ENCODE results near the gene ATP6V1F. TPM values are rescaled to one million over a fixed set of nuclear protein-coding genes. Genes with fewer than 3 reads are reported as not detected.

ATP6V1F gene
- total and polyA plus RNA-seq, 3 donors from 2014 or later: 133 to 414 (median 166) TPM

DNA sequence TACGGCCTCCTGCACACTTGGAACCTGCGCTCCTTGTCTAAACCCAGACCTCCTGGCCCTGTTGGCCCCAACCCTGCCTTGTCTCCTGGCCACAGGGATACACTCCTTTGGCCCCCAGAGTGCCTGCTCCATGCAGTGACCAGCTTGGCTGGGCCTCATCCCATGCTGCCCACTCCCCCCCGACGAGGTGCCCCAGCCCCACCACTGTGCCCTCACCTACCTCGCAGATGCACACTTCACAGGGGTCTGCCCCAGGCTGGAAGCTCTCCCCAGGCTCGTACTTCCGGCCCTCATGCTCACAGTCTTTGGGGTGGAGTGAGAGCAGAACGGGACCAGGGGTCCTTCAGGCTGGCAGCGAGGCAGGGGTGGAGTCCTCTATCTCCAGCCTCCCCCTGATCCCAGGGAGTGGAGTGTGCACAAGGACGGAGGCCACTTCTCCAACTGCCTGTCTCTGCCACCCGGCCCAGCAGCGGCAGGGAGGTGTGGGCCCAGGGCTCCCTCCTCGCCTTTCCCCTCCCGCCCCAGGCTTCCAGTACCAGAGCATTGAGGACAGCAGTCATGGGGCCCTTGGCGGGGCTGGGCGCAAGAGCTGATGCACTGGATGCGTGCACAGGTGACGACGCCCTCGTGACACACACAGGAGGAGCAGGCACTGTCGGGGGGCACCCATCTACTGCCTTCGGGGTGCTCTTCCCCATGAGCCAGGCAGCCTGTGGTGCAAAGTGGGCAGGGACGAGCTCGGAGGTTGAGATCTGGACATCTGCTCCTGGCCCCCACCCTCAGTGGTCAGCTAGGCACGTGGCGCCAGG is 22.1 kb downstream of the ATP6V1F start:
- H3K4me1 ChIP-seq: no peaks in the 10 kb centered on the region
- intact Hi-C loops (cut with DNase I; ENCODE audit: low total_unique reads): loop anchor here (10.0 kb wide), 1 partner anchor 270 kb away; no protein-coding TSS in a partner anchor
- WGBS, 2 donors: 86 to 88% methylated on average over 9 to 26 of the region's 26 CpGs
- H3K4me3 ChIP-seq: no peak overlapping the region
- H3K36me3 ChIP-seq (ENCODE audit: low read depth, missing control alignments): no peaks in the 10 kb centered on the region
- no peaks in the 10 kb centered on the region for H3K27me3 ChIP-seq
- DNase-seq: no peak
- H3K27ac ChIP-seq: no peak overlapping the region
- no peak for TF ChIP-seq POLR2A (IDR thresholded peaks at IDR 0.05)
- TF ChIP-seq, protein P1, sequence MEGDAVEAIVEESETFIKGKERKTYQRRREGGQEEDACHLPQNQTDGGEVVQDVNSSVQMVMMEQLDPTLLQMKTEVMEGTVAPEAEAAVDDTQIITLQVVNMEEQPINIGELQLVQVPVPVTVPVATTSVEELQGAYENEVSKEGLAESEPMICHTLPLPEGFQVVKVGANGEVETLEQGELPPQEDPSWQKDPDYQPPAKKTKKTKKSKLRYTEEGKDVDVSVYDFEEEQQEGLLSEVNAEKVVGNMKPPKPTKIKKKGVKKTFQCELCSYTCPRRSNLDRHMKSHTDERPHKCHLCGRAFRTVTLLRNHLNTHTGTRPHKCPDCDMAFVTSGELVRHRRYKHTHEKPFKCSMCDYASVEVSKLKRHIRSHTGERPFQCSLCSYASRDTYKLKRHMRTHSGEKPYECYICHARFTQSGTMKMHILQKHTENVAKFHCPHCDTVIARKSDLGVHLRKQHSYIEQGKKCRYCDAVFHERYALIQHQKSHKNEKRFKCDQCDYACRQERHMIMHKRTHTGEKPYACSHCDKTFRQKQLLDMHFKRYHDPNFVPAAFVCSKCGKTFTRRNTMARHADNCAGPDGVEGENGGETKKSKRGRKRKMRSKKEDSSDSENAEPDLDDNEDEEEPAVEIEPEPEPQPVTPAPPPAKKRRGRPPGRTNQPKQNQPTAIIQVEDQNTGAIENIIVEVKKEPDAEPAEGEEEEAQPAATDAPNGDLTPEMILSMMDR (IDR thresholded peaks at IDR 0.05): no peak
- H3K9me3 ChIP-seq: no peaks in the 10 kb centered on the region

DNA sequence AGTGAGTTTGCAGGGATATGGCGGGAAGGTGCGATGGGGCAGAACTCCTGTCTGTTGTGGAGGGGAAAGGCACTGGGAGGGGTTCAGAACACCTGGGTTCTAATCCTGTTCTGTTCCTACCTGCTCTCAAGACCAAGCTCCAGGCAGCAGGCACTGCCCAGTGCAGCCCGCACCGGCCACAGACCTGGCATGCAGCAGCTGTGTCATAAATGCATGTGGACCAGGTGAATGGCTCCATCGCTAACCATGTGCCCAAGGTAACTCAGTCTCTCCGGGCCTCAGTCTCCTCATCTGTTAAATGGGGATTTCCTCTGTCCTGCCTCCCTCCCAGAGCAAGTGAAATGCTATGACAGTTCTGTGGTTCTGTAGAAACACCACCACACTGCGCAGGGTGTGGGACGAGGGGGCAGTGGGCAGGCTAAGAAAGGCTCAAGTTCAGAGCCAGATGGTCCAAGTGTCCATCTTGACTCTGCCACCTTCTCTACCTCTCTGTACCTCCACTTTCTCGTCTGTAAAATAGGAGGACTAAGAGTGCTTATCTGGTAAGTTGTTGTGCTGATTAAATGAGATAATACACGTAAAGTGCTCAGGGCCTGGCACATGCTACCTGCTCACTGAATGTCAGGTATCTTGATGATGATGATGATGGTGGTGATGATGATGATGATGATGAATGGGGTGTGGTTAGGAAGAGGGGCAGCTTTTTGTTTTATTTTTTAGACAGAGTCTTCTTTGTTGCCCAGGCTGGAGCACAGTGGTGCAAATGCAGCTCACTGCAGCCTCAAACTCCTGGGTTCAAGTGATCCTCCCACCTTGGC is 22.9 kb downstream of the ATP6V1F start:
- DNase-seq: no peak
- TF ChIP-seq POLR2A (IDR thresholded peaks at IDR 0.05): no peak
- TF ChIP-seq, protein P1 (IDR thresholded peaks at IDR 0.05): no peak
- 90 to 92% methylated on average over 5 to 10 of the region's 10 CpGs for WGBS, 2 donors

DNA sequence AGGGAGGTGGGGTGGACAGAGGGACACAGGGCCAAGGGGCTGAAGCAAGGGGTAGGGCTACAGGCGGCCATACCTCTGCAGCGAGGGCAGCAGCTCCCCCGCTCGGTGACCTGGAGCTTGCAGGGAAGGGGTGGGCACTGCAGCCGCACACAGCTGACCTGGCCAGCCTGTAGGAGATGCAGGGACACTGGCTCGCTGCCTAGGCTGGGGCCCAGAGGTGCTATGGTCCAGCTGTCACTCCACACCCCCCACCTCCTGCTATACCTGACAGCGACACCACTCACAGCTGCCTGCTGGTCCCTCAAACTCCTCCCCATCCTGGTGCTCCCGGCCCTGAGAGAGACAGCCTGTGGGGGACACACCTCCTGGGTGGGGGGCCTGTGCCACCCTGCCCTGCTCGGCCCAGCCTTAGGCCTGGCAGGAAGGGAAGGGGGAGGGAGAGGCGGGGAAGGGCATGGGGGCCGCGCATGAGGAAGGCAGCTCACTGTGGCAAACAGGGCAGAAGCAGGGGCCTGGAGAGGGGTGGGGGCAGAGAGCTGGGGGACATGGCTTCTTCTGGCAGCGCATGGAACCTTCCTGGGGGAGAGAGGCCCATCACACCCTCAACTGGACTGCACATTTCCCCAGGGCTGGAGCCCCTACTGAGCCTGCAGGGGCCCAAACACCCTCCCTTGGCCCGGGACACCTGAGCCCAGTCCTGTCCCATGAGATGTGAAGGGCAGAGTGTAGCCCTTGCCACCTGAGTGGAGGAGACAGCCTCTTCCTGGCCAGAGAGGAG is 23.9 kb downstream of the ATP6V1F start:
- intact Hi-C loops (cut with DNase I; ENCODE audit: low total_unique reads): loop anchor here (10.0 kb wide), 1 partner anchor 272 kb away; no protein-coding TSS in a partner anchor
- H3K27me3 ChIP-seq: no peaks in the 10 kb centered on the region
- WGBS, 2 donors: 69 to 74% methylated on average over 7 to 12 of the region's 14 CpGs

More for the DNA sequence above, 22.9 kb downstream of the ATP6V1F start:
- intact Hi-C loops (cut with DNase I; ENCODE audit: low total_unique reads): loop anchor here (10.0 kb wide), 1 partner anchor 271 kb away; no protein-coding TSS in a partner anchor
- H3K4me3 ChIP-seq: no peak overlapping the region
- no peaks in the 10 kb centered on the region for H3K36me3 ChIP-seq (ENCODE audit: low read depth, missing control alignments)
- H3K9me3 ChIP-seq: no peaks in the 10 kb centered on the region
- no peaks in the 10 kb centered on the region for H3K4me1 ChIP-seq
- H3K27ac ChIP-seq: no peak overlapping the region
- no peaks in the 10 kb centered on the region for H3K27me3 ChIP-seq

More for the DNA sequence above, 23.9 kb downstream of the ATP6V1F start:
- Histone ChIP-seq H3K4me1 (no peaks in the 10 kb centered on the region), H3K27ac (no peak overlapping the region), H3K36me3 (ENCODE audit: low read depth, missing control alignments) (no peaks in the 10 kb centered on the region), H3K4me3 (no peak overlapping the region), H3K9me3 (no peaks in the 10 kb centered on the region)
- TF ChIP-seq POLR2A (IDR thresholded peaks at IDR 0.05): no peak
- TF ChIP-seq, protein P1 (IDR thresholded peaks at IDR 0.05): no peak
- DNase-seq: no peak

All from testis (tissue), 3 donors.